A549 (cell line): ENCODE data around the gene KCTD4. TPM values are rescaled to one million over a fixed set of nuclear protein-coding genes. Genes with fewer than 3 reads are reported as not detected.

Source experiments
- ATAC-seq, 2 experiments: fragments of 200-7000 bp in 1 of 2; fragments of >200 bp in 1 of 2; cut with Nextera tagmentation in 1 of 2; cut with Tn5 transposase in 1 of 2; 3 replicates each; pipeline versions ENCODE4 v1.8.0 to v1.9.1; 2018 to 2020; ENCODE audit warnings: mild to moderate bottlenecking in 1 of 2, moderate library complexity in 1 of 2
- CTCF ChIA-PET: fragments of 300-600 bp; sonication (Branson Sonifier 250); formaldehyde crosslinking; extraction: SDS; loops from one replicate; lab custom pipeline; 2021; ENCODE audit warnings: antibody characterized with exemption, inconsistent platforms; lab: Yijun Ruan, JAX
- POLR2A ChIA-PET: fragments of 350-600 bp; formaldehyde crosslinking; extraction: SDS; loops from one replicate; lab custom pipeline; 2021; ENCODE audit warnings: antibody characterized with exemption, inconsistent platforms; lab: Yijun Ruan, JAX
- DNase-seq, 2 experiments: peaks; one replicate each; pipeline versions ENCODE4 v3.0.0 to v3.0.0-alpha.2; 2011 to 2016; ENCODE audit warnings: low read depth in 1 of 2, low spot score in 1 of 2
- FAIRE-seq: peaks from 2 replicates; lab custom pipeline; 2011; peaks lifted over from hg19 to GRCh38; lab: Jason Lieb, UNC
- H3K27ac ChIP-seq, 2 experiments: fragments of >200 bp; sonication (Bioruptor Twin); formaldehyde crosslinking; 3 replicates each; pipeline ENCODE4 v1.5.1; 2016 to 2017
- H3K4me1 ChIP-seq: fragments of >200 bp; sonication (Bioruptor Twin); formaldehyde crosslinking; 3 replicates; pipeline ENCODE4 v1.6.1; 2016
- H3K4me2 ChIP-seq: fragments of >200 bp; sonication (Bioruptor Twin); formaldehyde crosslinking; 3 replicates; pipeline ENCODE4 v1.6.1; 2016
- H3K4me3 ChIP-seq: fragments of >200 bp; sonication (Bioruptor Twin); formaldehyde crosslinking; 3 replicates; pipeline ENCODE4 v1.5.1; 2016
- H3K9me3 ChIP-seq: fragments of >200 bp; sonication (Bioruptor Twin); formaldehyde crosslinking; 3 replicates; pipeline ENCODE4 v1.6.1; 2016
- CBX2 ChIP-seq: fragments of 200-600 bp; sonication (generic); IDR thresholded peaks from 2 replicates; pipeline ENCODE4 v1.6.1; 2016; ENCODE audit warnings: low read depth, mild to moderate bottlenecking, borderline replicate concordance
- CHD2 ChIP-seq: fragments of 150-350 bp; IDR thresholded peaks from 2 replicates; pipeline ENCODE4 v1.6.1; 2014; ENCODE audit warnings: low read length; ENCODE audit not compliant: partially characterized antibody
- EP300 ChIP-seq, 2 experiments: fragments of >200 bp; sonication (Bioruptor Twin); formaldehyde crosslinking; IDR thresholded peaks; 2 replicates in 1 of 2; 3 replicates in 1 of 2; pipeline ENCODE4 v1.6.1; 2016 to 2017
- HEYL ChIP-seq: fragments of 250-450 bp; sonication (Bioruptor Pico); IDR thresholded peaks from 2 replicates; pipeline ENCODE4 v1.8.0; 2021; ENCODE audit warnings: mild to moderate bottlenecking, moderate library complexity
- HOXB5 ChIP-seq: fragments of 250-450 bp; sonication (Bioruptor Pico); IDR thresholded peaks from 2 replicates; pipeline ENCODE4 v1.5.0; 2020; ENCODE audit warnings: mild to moderate bottlenecking, moderate library complexity
- JUN ChIP-seq, 2 experiments: fragments of >200 bp; sonication (Bioruptor Twin); formaldehyde crosslinking; IDR thresholded peaks; 2 replicates in 1 of 2; 3 replicates in 1 of 2; pipeline ENCODE4 v1.6.1; 2016 to 2017
- KDM1A ChIP-seq: fragments of 200-600 bp; sonication (generic); IDR thresholded peaks from 2 replicates; pipeline ENCODE4 v1.6.1; 2016; ENCODE audit warnings: low read depth, mild to moderate bottlenecking
- MAZ ChIP-seq: fragments of 150-350 bp; IDR thresholded peaks from 2 replicates; pipeline ENCODE4 v1.6.1; 2014; ENCODE audit warnings: antibody characterized with exemption, low read depth, low read length, borderline replicate concordance
- NR3C1 ChIP-seq: fragments of >200 bp; sonication (Bioruptor Twin); formaldehyde crosslinking; IDR thresholded peaks from 3 replicates; pipeline ENCODE4 v1.6.1; 2017
- RAD21 ChIP-seq, 2 experiments: fragments of >200 bp in 1 of 2; sonication (Bioruptor Twin) in 1 of 2; formaldehyde crosslinking in 1 of 2; IDR thresholded peaks in 1 of 2; conservative IDR thresholded peaks in 1 of 2; 2 replicates in 1 of 2; 3 replicates in 1 of 2; pipeline ENCODE4 v1.6.1; 2012 to 2018; ENCODE audit warnings: inconsistent platforms in 1 of 2
- SMC3 ChIP-seq: fragments of >200 bp; sonication (Bioruptor Twin); formaldehyde crosslinking; IDR thresholded peaks from 3 replicates; pipeline ENCODE4 v1.6.1; 2018; ENCODE audit warnings: inconsistent platforms
- SREBF2 ChIP-seq: fragments of 450-650 bp; IDR thresholded peaks from 2 replicates; pipeline ENCODE4 v1.6.1; 2014; ENCODE audit warnings: mild to moderate bottlenecking, moderate library complexity
- ZC3H11A ChIP-seq: fragments of 450-650 bp; IDR thresholded peaks from 2 replicates; pipeline ENCODE4 v1.6.1; 2014; ENCODE audit warnings: antibody characterized with exemption, mild to moderate bottlenecking
- ZNF302 ChIP-seq: fragments of 250-450 bp; sonication (Bioruptor Pico); IDR thresholded peaks from 2 replicates; pipeline ENCODE4 v1.9.0; 2021; ENCODE audit warnings: inconsistent platforms, mild to moderate bottlenecking, moderate library complexity
- ZSCAN20 ChIP-seq: fragments of 250-450 bp; sonication (Bioruptor Pico); IDR thresholded peaks from 2 replicates; pipeline ENCODE4 v1.8.0; 2022; ENCODE audit warnings: mild to moderate bottlenecking, moderate library complexity
- WGBS: methylation state at CpG from one replicate; pipeline ENCODE4 v1.1.6; 2017; ENCODE audit errors: missing lambda C conversion rate; 5-methylcytosine and 5-hydroxymethylcytosine counted together
- polyA plus RNA-seq, 4 experiments: library from polyadenylated mRNA; depleted of rRNA in 3 of 4; stranded (reverse); fragments of >200 nt; fragmentation: RNase III in 1 of 4; extraction: RNeasy Plus Mini Kit Qiagen cat#74134 plus additional on column Dnase treatment in 1 of 4; gene quantifications; 2 replicates in 3 of 4; 3 replicates in 1 of 4; pipeline ENCODE4 v1.2.3, GENCODE V29; 2011 to 2017
- TF ChIP-seq, protein P1 (sequence below): fragments of 250-450 bp; sonication (Bioruptor Pico); IDR thresholded peaks from 2 replicates; pipeline ENCODE4 v1.5.0; 2021; ENCODE audit warnings: mild to moderate bottlenecking, moderate library complexity, borderline replicate concordance
- TF ChIP-seq, protein P2 (sequence below): IDR thresholded peaks from 2 replicates; pipeline ENCODE4 v1.6.1; 2012; ENCODE audit warnings: low read depth, borderline replicate concordance
- TF ChIP-seq, protein P3 (sequence below): fragments of >200 bp; sonication (Bioruptor Twin); formaldehyde crosslinking; IDR thresholded peaks from 2 replicates; pipeline ENCODE4 v1.6.1; 2016
- TF ChIP-seq, protein P4 (sequence below): IDR thresholded peaks from 2 replicates; pipeline ENCODE4 v1.6.1; 2012
- TF ChIP-seq, protein P5 (sequence below): fragments of >200 bp; sonication (Bioruptor Twin); formaldehyde crosslinking; IDR thresholded peaks from 3 replicates; pipeline ENCODE4 v1.6.1; 2016

The KCTD4 gene
- polyA plus RNA-seq, 2 of the 4 experiments (the other 2 are of a cell fraction) = not detected

DNA sequence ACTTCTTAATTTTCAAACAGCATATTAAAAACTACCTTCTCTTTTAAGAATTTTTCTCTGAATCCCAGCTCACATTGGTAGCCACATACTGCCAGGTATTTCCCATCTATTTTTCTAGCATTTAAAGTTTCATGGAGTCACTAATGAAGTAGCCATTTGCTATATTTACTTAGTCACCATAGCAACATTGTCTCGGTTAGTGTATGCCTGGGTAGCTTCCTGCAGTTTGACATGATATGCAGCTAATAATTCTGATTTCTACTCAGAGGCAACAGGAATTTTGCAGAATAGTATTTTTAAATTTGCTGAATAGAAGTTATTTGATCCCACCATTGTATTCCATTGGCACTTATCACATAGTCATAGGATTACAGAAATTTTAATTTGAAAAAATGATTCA, 30.9 kb upstream of the KCTD4 start:
- WGBS = 15% methylated on average over 1 of the region's 1 CpG
- no peak for ATAC-seq
- H3K27ac ChIP-seq = no peak overlapping the region
- no peak overlapping the region for H3K4me2 ChIP-seq
- no peak for FAIRE-seq
- TF ChIP-seq CHD2 = no peak
- TF ChIP-seq, protein P1, sequence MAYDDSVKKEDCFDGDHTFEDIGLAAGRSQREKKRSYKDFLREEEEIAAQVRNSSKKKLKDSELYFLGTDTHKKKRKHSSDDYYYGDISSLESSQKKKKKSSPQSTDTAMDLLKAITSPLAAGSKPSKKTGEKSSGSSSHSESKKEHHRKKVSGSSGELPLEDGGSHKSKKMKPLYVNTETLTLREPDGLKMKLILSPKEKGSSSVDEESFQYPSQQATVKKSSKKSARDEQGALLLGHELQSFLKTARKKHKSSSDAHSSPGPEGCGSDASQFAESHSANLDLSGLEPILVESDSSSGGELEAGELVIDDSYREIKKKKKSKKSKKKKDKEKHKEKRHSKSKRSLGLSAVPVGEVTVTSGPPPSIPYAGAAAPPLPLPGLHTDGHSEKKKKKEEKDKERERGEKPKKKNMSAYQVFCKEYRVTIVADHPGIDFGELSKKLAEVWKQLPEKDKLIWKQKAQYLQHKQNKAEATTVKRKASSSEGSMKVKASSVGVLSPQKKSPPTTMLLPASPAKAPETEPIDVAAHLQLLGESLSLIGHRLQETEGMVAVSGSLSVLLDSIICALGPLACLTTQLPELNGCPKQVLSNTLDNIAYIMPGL (CRISPR knock-in tag) = no peak
- TF ChIP-seq EP300 (IDR thresholded peaks at IDR 0.05) = no peak
- TF ChIP-seq KDM1A = no peak
- TF ChIP-seq HEYL (CRISPR knock-in tag) = no peak
- TF ChIP-seq, protein P2, sequence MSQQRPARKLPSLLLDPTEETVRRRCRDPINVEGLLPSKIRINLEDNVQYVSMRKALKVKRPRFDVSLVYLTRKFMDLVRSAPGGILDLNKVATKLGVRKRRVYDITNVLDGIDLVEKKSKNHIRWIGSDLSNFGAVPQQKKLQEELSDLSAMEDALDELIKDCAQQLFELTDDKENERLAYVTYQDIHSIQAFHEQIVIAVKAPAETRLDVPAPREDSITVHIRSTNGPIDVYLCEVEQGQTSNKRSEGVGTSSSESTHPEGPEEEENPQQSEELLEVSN = no peak
- TF ChIP-seq, protein P3, sequence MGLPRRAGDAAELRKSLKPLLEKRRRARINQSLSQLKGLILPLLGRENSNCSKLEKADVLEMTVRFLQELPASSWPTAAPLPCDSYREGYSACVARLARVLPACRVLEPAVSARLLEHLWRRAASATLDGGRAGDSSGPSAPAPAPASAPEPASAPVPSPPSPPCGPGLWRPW = no peak
- no peak for TF ChIP-seq NR3C1
- no peak for TF ChIP-seq MAZ
- TF ChIP-seq SREBF2 = no peak
- no peak for TF ChIP-seq ZSCAN20
- TF ChIP-seq, protein P4, sequence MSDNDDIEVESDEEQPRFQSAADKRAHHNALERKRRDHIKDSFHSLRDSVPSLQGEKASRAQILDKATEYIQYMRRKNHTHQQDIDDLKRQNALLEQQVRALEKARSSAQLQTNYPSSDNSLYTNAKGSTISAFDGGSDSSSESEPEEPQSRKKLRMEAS = no peak
- H3K9me3 ChIP-seq = no peaks in the 10 kb centered on the region
- CTCF ChIA-PET = no interaction called here
- POLR2A ChIA-PET = no interaction called here
- no peak overlapping the region for H3K4me3 ChIP-seq
- DNase-seq = no peak
- peaks cover 30% of the 10 kb centered on the region; the same call in 2 of the 3 replicates for H3K4me1 ChIP-seq

DNA sequence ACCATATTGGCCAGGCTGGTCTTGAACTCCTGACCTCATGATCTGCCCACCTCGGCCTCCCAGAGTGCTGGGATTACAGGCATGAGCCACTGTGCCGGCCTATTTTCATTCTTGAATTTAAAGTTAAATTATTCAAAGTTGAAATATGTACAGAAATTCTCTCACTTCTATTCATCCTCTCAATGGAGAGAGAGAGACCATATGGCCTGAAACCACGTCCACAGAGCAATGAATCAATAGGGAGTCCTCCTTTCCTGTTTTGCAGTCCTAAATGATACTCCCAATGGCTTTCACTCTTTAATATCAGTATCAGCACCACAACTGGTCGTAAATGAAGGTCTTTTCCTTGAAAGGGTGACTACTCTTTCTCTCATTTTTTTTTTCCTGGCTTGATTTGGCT, 30.5 kb upstream of the KCTD4 start:
- no peak for FAIRE-seq
- ATAC-seq = no peak
- TF ChIP-seq SMC3 (no peak), ZC3H11A (no peak), HOXB5 (no peak), ZNF302 (CRISPR knock-in tag) (no peak)
- TF ChIP-seq, protein P5, sequence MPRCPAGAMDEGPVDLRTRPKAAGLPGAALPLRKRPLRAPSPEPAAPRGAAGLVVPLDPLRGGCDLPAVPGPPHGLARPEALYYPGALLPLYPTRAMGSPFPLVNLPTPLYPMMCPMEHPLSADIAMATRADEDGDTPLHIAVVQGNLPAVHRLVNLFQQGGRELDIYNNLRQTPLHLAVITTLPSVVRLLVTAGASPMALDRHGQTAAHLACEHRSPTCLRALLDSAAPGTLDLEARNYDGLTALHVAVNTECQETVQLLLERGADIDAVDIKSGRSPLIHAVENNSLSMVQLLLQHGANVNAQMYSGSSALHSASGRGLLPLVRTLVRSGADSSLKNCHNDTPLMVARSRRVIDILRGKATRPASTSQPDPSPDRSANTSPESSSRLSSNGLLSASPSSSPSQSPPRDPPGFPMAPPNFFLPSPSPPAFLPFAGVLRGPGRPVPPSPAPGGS = no peak
- H3K4me3 ChIP-seq = no peak overlapping the region
- ChIA-PET POLR2A (no interaction called here), CTCF (no interaction called here)
- H3K27ac ChIP-seq = no peak overlapping the region
- no peaks in the 10 kb centered on the region for H3K9me3 ChIP-seq
- 93% methylated on average over 4 of the region's 4 CpGs for WGBS
- H3K4me2 ChIP-seq = no peak overlapping the region
- H3K4me1 ChIP-seq = peaks cover 27% of the 10 kb centered on the region; the same call in 2 of the 3 replicates
- no peak for DNase-seq

DNA sequence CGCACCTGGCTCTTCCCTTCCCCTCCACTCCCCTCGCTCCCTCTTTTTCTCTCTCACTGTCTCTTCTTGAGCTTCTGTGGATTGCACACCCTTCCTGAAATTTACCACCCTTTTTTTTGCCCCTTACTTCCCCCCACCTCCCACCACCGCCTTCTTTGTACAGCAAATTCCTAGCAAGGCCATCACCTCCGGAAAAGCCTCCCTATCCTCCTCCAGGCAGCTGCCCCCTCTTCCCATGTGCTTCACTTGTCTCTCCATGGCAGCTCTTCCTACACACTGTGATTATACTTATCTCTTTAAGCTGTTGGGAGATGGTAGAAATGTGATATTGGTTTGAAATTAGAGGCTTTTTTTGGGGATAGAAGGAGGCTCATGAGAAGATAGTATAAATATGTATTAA, 28.3 kb upstream of the KCTD4 start:
- H3K4me2 ChIP-seq = no peak overlapping the region
- ChIA-PET CTCF (interaction anchor here (1.0 kb wide), 1 partner anchor 18 kb away, joined by 3 read pairs; no protein-coding TSS in a partner anchor), POLR2A (no interaction called here)
- no peak for FAIRE-seq
- no peak for ATAC-seq
- H3K4me1 ChIP-seq = peaks cover 7% of the 10 kb centered on the region; the same call in 2 of the 3 replicates
- no peak for DNase-seq
- 96% methylated on average over 4 of the region's 4 CpGs for WGBS
- no peak overlapping the region for H3K4me3 ChIP-seq
- H3K27ac ChIP-seq = no peak overlapping the region
- TF ChIP-seq RAD21 (conservative IDR thresholded peaks at IDR 0.05 in 1 of 2, IDR thresholded peaks at IDR 0.05 in 1 of 2) = no peak
- no peak for TF ChIP-seq CBX2
- no peak for TF ChIP-seq NR3C1
- no peak for TF ChIP-seq JUN (IDR thresholded peaks at IDR 0.05)
- H3K9me3 ChIP-seq = no peaks in the 10 kb centered on the region
